ENCODE results near the gene DOHH. TPM values are rescaled to one million over a fixed set of nuclear protein-coding genes. Genes with fewer than 3 reads are reported as not detected.

The DOHH gene
- total and polyA plus RNA-seq, 2 donors (not counting 3 experiments of a cell fraction or from before 2014, with no cell fraction given): 8.7 to 15.2 TPM

DNA sequence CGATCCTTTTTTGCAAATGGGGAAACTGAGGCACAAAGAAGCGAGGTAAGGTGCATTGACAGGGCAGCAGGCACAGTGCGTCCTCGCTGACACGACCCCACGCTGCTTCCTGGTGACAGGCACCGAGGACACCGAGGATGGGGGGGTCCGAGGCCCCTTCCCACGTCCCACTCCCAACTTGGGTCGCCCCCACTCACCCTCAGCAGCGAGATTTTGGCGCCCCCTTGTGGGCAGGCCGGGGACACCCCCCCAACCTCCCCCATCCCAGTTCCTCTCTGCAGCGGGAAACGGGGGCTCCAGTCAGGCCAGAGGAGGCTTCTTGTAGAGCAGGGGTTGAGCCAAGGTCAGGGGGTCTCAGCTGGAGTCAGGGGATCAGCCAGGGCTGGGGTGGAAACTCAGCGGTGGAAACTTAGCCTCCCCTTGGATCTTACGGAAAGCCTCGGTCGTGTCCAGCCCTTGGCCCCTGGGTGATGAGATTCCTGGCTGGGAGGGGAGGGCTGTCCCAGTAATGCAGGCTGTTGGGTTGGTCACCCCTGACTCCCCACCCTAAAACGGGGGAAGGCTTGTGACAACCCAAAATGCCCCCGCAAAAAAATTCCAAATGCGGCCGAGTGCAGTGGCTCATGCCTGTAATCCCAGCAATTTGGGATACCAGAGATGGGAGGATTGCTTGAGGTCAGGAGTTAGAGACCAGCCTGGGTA, 28.4 kb downstream of the DOHH start:
- Histone ChIP-seq H3K79me2 (ENCODE audit: control insufficient read depth, insufficient read depth, low read length) (no peaks in the 10 kb centered on the region), H3K27ac (ENCODE audit: insufficient read depth, low read depth, low read length) (no peak overlapping the region), H2AFZ (ENCODE audit: low read depth, low read length) (no peak overlapping the region), H3K9me1 (replicated peaks; ENCODE audit: control insufficient read depth, extremely low read depth, insufficient read depth, low read length) (no peaks in the 10 kb centered on the region), H3K27me3 (ENCODE audit: control insufficient read depth in 2 of 2, insufficient read depth in 2 of 2, low read length in 2 of 2) (no peaks in the 10 kb centered on the region), H3K4me1 (ENCODE audit: control insufficient read depth, extremely low read depth, insufficient read depth, low read length) (no peaks in the 10 kb centered on the region), H3K9ac (replicated peaks; ENCODE audit: extremely low read depth, insufficient read depth, low read length) (no peak overlapping the region), H4K20me1 (replicated peaks; ENCODE audit: control insufficient read depth, extremely low read depth, insufficient read depth, low read length) (no peaks in the 10 kb centered on the region), H3K4me3 (replicated peaks in 1 of 3; ENCODE audit: insufficient read depth in 1 of 3, low read depth in 1 of 3, low read length in 3 of 3) (no peak overlapping the region), H3K9me3 (replicated peaks; ENCODE audit: control insufficient read depth, insufficient read depth, low read length) (no peaks in the 10 kb centered on the region), H3K4me2 (ENCODE audit: insufficient read depth, low read length) (no peak overlapping the region), H3K36me3 (ENCODE audit: control insufficient read depth in 2 of 2, extremely low read depth in 1 of 2, insufficient read depth in 2 of 2, low read length in 2 of 2) (no peaks in the 10 kb centered on the region)
- dilution Hi-C loops (cut with MboI; ENCODE audit: extremely low pct_ligation_motif_present, low sequenced_read_pairs) (no loop called here), intact Hi-C loops (cut with micrococcal nuclease) (loop anchor here (1.0 to 5.0 kb wide), 3 partner anchors 43 to 165 kb away; no protein-coding TSS in a partner anchor)
- BruUV-seq (replicated peaks): no TSS peak
- TF ChIP-seq JUN (IDR thresholded peaks at IDR 0.05; ENCODE audit: borderline replicate concordance, insufficient read depth, insufficient read length, low read depth) (no peak), MYC (IDR thresholded peaks at IDR 0.05; ENCODE audit: low read depth, low read length) (no peak), EZH2 (IDR thresholded peaks at IDR 0.05; ENCODE audit: borderline replicate concordance, low read depth, low read length, severe bottlenecking) (no peak)
- TF ChIP-seq, protein P1, sequence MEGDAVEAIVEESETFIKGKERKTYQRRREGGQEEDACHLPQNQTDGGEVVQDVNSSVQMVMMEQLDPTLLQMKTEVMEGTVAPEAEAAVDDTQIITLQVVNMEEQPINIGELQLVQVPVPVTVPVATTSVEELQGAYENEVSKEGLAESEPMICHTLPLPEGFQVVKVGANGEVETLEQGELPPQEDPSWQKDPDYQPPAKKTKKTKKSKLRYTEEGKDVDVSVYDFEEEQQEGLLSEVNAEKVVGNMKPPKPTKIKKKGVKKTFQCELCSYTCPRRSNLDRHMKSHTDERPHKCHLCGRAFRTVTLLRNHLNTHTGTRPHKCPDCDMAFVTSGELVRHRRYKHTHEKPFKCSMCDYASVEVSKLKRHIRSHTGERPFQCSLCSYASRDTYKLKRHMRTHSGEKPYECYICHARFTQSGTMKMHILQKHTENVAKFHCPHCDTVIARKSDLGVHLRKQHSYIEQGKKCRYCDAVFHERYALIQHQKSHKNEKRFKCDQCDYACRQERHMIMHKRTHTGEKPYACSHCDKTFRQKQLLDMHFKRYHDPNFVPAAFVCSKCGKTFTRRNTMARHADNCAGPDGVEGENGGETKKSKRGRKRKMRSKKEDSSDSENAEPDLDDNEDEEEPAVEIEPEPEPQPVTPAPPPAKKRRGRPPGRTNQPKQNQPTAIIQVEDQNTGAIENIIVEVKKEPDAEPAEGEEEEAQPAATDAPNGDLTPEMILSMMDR (IDR thresholded peaks at IDR 0.05; ENCODE audit: extremely low read depth in 1 of 2, insufficient read depth in 1 of 2, low read depth in 1 of 2, low read length in 2 of 2): peak; percentile 83 to 90
- DNase-seq (ENCODE audit: low read depth, low spot score) (peak; percentile 29), FAIRE-seq (peak; percentile 56)
- POLR2A ChIA-PET: no interaction called here
- CTCF ChIA-PET: interaction anchor here (0.7 to 3.9 kb wide), 24 partner anchors 8 to 1051 kb away, joined by 3 to 39 read pairs (median 4); partner anchors contain the start of gene SMIM44

All from endothelial cell of umbilical vein (primary cell).